Neural crest cell (in vitro differentiated cells): ENCODE results near the gene FAM149A. TPM values are rescaled to one million over a fixed set of nuclear protein-coding genes. Genes with fewer than 3 reads are reported as not detected.

Experiments used
- DNase-seq: peaks from one replicate; pipeline ENCODE4 v3.0.0; 2021; ENCODE audit warnings: low read depth, mixed read lengths, low spot score
- H3K27ac Mint-ChIP-seq: one replicate; pipeline ENCODE4 v1.8.0; 2021; ENCODE audit warnings: mild to moderate bottlenecking, mixed read lengths; ENCODE audit not compliant: unreplicated experiment
- H3K27me3 Mint-ChIP-seq: 2 replicates; pipeline ENCODE4 v1.8.0; 2021; ENCODE audit warnings: low read depth, mild to moderate bottlenecking, mixed read lengths
- H3K36me3 Mint-ChIP-seq: 2 replicates; pipeline ENCODE4 v1.8.0; 2021; ENCODE audit warnings: low read depth, mild to moderate bottlenecking, mixed read lengths
- H3K4me1 Mint-ChIP-seq: 2 replicates; pipeline ENCODE4 v1.8.0; 2021; ENCODE audit warnings: mixed read lengths
- H3K4me3 Mint-ChIP-seq: one replicate; pipeline ENCODE4 v1.8.0; 2021; ENCODE audit warnings: mild to moderate bottlenecking, mixed read lengths
- H3K9me3 Mint-ChIP-seq: 2 replicates; pipeline ENCODE4 v1.8.0; 2021; ENCODE audit warnings: mixed read lengths
- CTCF ChIP-seq: fragments of 200-600 bp; sonication (generic); conservative IDR thresholded peaks from 2 replicates; pipeline ENCODE4 v1.5.0; 2021; ENCODE audit warnings: antibody characterized with exemption, mild to moderate bottlenecking
- total RNA-seq: library from RNA; stranded (reverse); gene quantifications from 2 replicates; pipeline ENCODE4 v1.2.1, GENCODE V29; 2021

The FAM149A gene
- total RNA-seq, 1 donor from 2014 or later, result 5.6 TPM

GRCh38 chr4:186079694-186080093 is 24.8 kb upstream of the FAM149A start:
- Mint-ChIP-seq H3K27me3 (peaks cover 22% of the 10 kb centered on the region), H3K4me1 (peaks cover 24% of the 10 kb centered on the region), H3K36me3 (no peaks in the 10 kb centered on the region), H3K4me3 (no peak overlapping the region), H3K9me3 (no peaks in the 10 kb centered on the region), H3K27ac (no peak overlapping the region)
- no peak for TF ChIP-seq CTCF
- no peak for DNase-seq

GRCh38 chr4:186081202-186081807 is 23.2 kb upstream of the FAM149A start:
- H3K36me3 Mint-ChIP-seq, result no peaks in the 10 kb centered on the region
- no peaks in the 10 kb centered on the region for H3K9me3 Mint-ChIP-seq
- peaks cover 22% of the 10 kb centered on the region for H3K27me3 Mint-ChIP-seq
- H3K27ac Mint-ChIP-seq, result peak overlapping the region; percentile 83
- H3K4me1 Mint-ChIP-seq, result peaks cover 24% of the 10 kb centered on the region
- TF ChIP-seq CTCF, result no peak
- no peak overlapping the region for H3K4me3 Mint-ChIP-seq
- no peak for DNase-seq

- no peaks in the 10 kb centered on the region for H3K9me3 Mint-ChIP-seq
- TF ChIP-seq CTCF, result no peak
- H3K4me3 Mint-ChIP-seq, result no peak overlapping the region
- H3K27ac Mint-ChIP-seq, result no peak overlapping the region
- H3K27me3 Mint-ChIP-seq, result peaks cover 19% of the 10 kb centered on the region
- DNase-seq, result no peak
- no peaks in the 10 kb centered on the region for H3K36me3 Mint-ChIP-seq
- H3K4me1 Mint-ChIP-seq, result peaks cover 24% of the 10 kb centered on the region
Measured at GRCh38 chr4:186082221-186082620, 22.3 kb upstream of the FAM149A start.

GRCh38 chr4:186088523-186088922 is 16.0 kb upstream of the FAM149A start:
- no peak for TF ChIP-seq CTCF
- Mint-ChIP-seq H3K4me1 (no peaks in the 10 kb centered on the region), H3K27ac (no peak overlapping the region), H3K4me3 (no peak overlapping the region), H3K27me3 (no peaks in the 10 kb centered on the region), H3K9me3 (no peaks in the 10 kb centered on the region), H3K36me3 (no peaks in the 10 kb centered on the region)
- no peak for DNase-seq

- H3K36me3 Mint-ChIP-seq, result no peaks in the 10 kb centered on the region
- DNase-seq, result no peak
- H3K4me1 Mint-ChIP-seq, result peaks cover 7% of the 10 kb centered on the region
- no peak overlapping the region for H3K4me3 Mint-ChIP-seq
- no peak overlapping the region for H3K27ac Mint-ChIP-seq
- TF ChIP-seq CTCF, result no peak
- H3K27me3 Mint-ChIP-seq, result peaks cover 2% of the 10 kb centered on the region
- H3K9me3 Mint-ChIP-seq, result no peaks in the 10 kb centered on the region
Measured at GRCh38 chr4:186092296-186092695, 12.2 kb upstream of the FAM149A start.
